ENCODE data around the gene VTI1A. TPM values are rescaled to one million over a fixed set of nuclear protein-coding genes. Genes with fewer than 3 reads are reported as not detected.

The VTI1A gene
- total RNA-seq, 1 experiment from 2014 or later, result 18.1 TPM

DNA sequence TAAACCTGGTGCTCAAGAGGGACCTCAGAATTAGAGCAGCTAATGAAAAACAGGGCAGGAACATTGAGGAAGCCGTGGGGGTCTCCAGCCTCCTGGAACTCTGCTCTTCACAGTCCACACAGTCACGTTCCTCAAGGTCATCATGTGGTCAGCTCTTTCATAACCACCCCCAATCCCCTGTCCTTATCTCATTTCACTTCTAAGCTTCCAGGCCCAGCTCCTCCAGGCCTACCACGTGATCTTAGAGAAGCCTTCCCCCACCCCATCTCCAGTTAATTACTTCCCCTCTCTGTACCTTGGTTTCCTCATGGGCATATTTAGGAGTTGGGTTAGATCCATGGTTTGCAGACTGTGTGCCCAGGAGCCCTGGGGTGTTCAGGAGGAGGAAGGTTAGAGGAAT is 396.6 kb downstream of the VTI1A start:
- DNase-seq, result no peak
- Histone ChIP-seq H3K9me3 (ENCODE audit: insufficient read depth, low read depth) (no peaks in the 10 kb centered on the region), H3K79me2 (ENCODE audit: low read depth) (no peaks in the 10 kb centered on the region), H3K4me1 (replicated peaks; ENCODE audit: insufficient read depth) (no peaks in the 10 kb centered on the region), H3K4me3 (no peak overlapping the region), H3K36me3 (ENCODE audit: low read depth) (no peaks in the 10 kb centered on the region), H2AFZ (no peak overlapping the region), H3K27ac (no peak overlapping the region), H3F3A (ENCODE audit: insufficient read depth, low read depth) (no peaks in the 10 kb centered on the region), H3K9me2 (ENCODE audit: insufficient read depth) (no peaks in the 10 kb centered on the region), H4K20me1 (ENCODE audit: insufficient read depth) (no peaks in the 10 kb centered on the region), H3K4me2 (no peak overlapping the region), H3K27me3 (ENCODE audit: insufficient read depth, low read depth) (no peaks in the 10 kb centered on the region)
- CTCF ChIA-PET, result interaction anchor here (0.7 kb wide), 1 partner anchor 33 kb away, joined by 3 read pairs; no protein-coding TSS in a partner anchor
- POLR2A ChIA-PET (ENCODE audit: unreplicated experiment), result no interaction called here
- BruUV-seq (replicated peaks), result no TSS peak
- TF ChIP-seq, protein P1, sequence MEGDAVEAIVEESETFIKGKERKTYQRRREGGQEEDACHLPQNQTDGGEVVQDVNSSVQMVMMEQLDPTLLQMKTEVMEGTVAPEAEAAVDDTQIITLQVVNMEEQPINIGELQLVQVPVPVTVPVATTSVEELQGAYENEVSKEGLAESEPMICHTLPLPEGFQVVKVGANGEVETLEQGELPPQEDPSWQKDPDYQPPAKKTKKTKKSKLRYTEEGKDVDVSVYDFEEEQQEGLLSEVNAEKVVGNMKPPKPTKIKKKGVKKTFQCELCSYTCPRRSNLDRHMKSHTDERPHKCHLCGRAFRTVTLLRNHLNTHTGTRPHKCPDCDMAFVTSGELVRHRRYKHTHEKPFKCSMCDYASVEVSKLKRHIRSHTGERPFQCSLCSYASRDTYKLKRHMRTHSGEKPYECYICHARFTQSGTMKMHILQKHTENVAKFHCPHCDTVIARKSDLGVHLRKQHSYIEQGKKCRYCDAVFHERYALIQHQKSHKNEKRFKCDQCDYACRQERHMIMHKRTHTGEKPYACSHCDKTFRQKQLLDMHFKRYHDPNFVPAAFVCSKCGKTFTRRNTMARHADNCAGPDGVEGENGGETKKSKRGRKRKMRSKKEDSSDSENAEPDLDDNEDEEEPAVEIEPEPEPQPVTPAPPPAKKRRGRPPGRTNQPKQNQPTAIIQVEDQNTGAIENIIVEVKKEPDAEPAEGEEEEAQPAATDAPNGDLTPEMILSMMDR (conservative IDR thresholded peaks at IDR 0.05), result no peak
- TF ChIP-seq EZH2 (IDR thresholded peaks at IDR 0.05; ENCODE audit: low read depth), result no peak
- intact Hi-C loops (cut with micrococcal nuclease; ENCODE audit: unreplicated experiment), result no loop called here

DNA sequence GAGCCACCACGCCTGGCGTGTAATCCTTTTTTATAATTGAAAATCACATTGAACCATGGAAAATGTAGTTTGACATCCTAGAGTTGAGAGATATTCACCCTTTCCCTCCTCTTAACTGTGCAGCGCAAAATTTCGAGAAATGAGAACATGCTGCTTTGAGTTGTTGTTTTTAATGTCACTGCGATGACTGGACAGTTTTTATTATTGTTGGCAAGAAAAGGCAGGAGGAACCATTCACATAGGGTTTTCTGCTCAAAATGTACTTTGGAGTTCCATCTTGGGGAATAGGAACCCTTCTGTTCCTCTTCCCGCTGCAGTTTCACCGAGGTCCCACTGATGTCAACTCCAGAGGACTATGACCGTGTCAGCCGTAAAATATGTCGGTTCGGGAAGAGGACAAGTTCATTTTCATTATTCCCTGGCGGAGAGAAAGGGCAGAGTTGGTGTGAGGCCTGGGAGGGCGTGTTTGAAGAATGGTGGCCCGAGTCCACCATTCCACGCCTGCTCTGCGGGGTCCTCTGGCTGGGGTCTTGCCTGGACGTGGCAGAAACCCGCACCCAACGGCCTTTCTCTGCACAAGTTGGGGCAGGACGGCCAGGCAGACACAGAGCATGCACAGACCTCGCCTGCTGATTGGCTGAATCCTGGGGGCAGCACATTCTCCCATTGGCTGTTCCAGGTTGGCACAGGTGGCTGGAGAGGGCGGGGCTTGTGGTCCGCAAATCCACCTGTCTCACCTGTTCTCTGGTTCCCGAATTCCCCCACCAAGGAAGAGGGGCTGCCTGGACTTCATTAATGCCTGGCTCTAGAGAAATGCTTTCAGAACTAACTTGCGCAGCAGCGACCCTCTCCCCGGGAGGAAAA is 397.9 kb downstream of the VTI1A start:
- Histone ChIP-seq H4K20me1 (ENCODE audit: insufficient read depth) (no peaks in the 10 kb centered on the region), H3K9me2 (ENCODE audit: insufficient read depth) (no peaks in the 10 kb centered on the region), H3K4me3 (no peak overlapping the region), H3K27ac (no peak overlapping the region), H2AFZ (no peak overlapping the region), H3K36me3 (ENCODE audit: low read depth) (no peaks in the 10 kb centered on the region), H3K4me2 (no peak overlapping the region), H3K9me3 (ENCODE audit: insufficient read depth, low read depth) (no peaks in the 10 kb centered on the region), H3K4me1 (replicated peaks; ENCODE audit: insufficient read depth) (no peaks in the 10 kb centered on the region), H3K79me2 (ENCODE audit: low read depth) (no peaks in the 10 kb centered on the region), H3K27me3 (ENCODE audit: insufficient read depth, low read depth) (no peaks in the 10 kb centered on the region), H3F3A (ENCODE audit: insufficient read depth, low read depth) (no peaks in the 10 kb centered on the region)
- ChIA-PET POLR2A (ENCODE audit: unreplicated experiment) (no interaction called here), CTCF (no interaction called here)
- intact Hi-C loops (cut with micrococcal nuclease; ENCODE audit: unreplicated experiment), result no loop called here
- no TSS peak for BruUV-seq (replicated peaks)
- no peak for TF ChIP-seq EZH2 (IDR thresholded peaks at IDR 0.05; ENCODE audit: low read depth)
- TF ChIP-seq, protein P1 (conservative IDR thresholded peaks at IDR 0.05), result no peak
- no peak for DNase-seq

DNA sequence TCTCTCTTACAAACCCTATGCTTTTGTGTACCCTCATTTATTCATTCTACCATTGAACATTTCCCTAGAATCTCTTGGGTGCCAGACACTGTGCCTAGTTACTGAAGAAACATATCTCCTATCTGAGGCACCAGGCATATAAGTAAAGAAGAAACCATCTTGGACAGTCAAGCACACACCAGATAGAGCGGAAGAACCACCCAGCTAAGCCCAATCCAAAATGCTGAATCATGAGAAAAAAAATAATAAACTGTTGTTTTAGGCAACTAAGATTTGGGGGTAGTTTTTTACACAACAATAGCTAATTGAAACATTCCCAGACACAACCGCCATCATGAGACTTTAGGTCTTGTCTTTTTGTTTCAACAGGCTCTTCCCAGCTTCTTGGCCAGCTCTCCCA is 400.8 kb downstream of the VTI1A start:
- H3K9me3 ChIP-seq (ENCODE audit: insufficient read depth, low read depth), result no peaks in the 10 kb centered on the region
- H4K20me1 ChIP-seq (ENCODE audit: insufficient read depth), result no peaks in the 10 kb centered on the region
- no peaks in the 10 kb centered on the region for H3K79me2 ChIP-seq (ENCODE audit: low read depth)
- ChIA-PET CTCF (no interaction called here), POLR2A (ENCODE audit: unreplicated experiment) (no interaction called here)
- TF ChIP-seq EZH2 (IDR thresholded peaks at IDR 0.05; ENCODE audit: low read depth), result no peak
- TF ChIP-seq, protein P1 (conservative IDR thresholded peaks at IDR 0.05), result no peak
- no peaks in the 10 kb centered on the region for H3F3A ChIP-seq (ENCODE audit: insufficient read depth, low read depth)
- intact Hi-C loops (cut with micrococcal nuclease; ENCODE audit: unreplicated experiment), result no loop called here
- no TSS peak for BruUV-seq (replicated peaks)
- no peak overlapping the region for H3K27ac ChIP-seq
- 0 out of 2 replicates have a peak, but pooled peaks cover 7% of the 10 kb centered on the region for H3K4me1 ChIP-seq (replicated peaks; ENCODE audit: insufficient read depth)
- no peak overlapping the region for H3K4me2 ChIP-seq
- H2AFZ ChIP-seq, result no peak overlapping the region
- H3K36me3 ChIP-seq (ENCODE audit: low read depth), result no peaks in the 10 kb centered on the region
- DNase-seq, result no peak
- no peaks in the 10 kb centered on the region for H3K9me2 ChIP-seq (ENCODE audit: insufficient read depth)
- no peaks in the 10 kb centered on the region for H3K27me3 ChIP-seq (ENCODE audit: insufficient read depth, low read depth)
- H3K4me3 ChIP-seq, result no peak overlapping the region
